NCI-H146 treated with DMSO at 0.1 percent for 48 hours (cell line): Measurements from ENCODE around the gene CACNB1.

Experiments
- DNase-seq: peaks from one replicate; lab custom pipeline; 2025; ENCODE audit not compliant: unreplicated experiment; lab: John Stamatoyannopoulos, UW

The CACNB1 gene

GRCh38 chr17:39153599-39154051 lies 43.8 kb downstream of the CACNB1 start:
- peak; percentile 80 for DNase-seq

GRCh38 chr17:39151943-39152818 lies 45.3 kb downstream of the CACNB1 start:
- no peak for DNase-seq

DNA sequence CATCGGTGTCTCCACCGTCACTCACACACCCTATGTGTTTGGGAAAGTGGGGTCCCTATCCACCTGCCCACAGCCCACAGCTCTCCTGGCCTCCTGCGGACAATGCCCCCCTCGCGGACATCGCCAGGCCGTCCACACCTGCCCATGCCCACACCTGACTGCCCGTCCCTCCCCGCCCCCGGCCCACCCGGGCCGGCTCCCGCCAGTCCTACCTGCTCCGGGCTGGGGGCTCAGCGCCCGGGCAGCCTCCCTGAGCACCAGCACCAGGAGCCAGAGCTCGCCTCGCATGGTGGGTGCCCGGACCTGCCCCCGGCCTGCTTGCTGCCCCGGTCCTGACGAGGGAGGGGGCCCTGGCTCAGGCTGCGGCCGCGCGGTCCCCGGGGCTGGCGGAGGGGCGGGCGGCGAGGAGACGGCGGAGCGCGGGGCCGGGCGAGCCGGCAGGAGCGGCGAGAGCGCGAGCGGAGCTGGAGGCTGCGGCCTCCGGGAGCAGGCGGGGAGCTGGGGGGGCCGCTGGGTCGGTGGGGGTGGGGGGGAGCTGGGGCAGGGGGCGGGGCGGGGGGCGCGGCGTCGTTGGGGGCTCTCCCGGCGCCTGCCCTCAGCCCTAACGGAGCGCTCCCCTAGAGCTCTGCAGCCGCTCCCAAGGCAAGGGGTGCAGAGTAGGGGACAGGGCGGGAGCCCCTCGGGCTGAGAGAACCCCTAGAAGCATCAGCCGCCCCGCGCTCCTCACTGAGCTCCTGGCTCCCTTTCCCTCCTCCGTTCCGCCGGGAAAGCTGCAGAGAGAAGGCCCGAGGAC lies 46.1 kb downstream of the CACNB1 start, which contains the start of gene PLXDC1:
Gene PLXDC1, minus strand, starts transcription at position 488 of the 793 bp plus-strand sequence. Its CDS starts 200 bp downstream, at position 288.
- no peak for DNase-seq

- no peak for DNase-seq
Measured at GRCh38 chr17:39150795-39151149, 46.7 kb downstream of the CACNB1 start.

GRCh38 chr17:39150104-39150634 lies 47.3 kb downstream of the CACNB1 start:
- DNase-seq, result no peak

- DNase-seq, result no peak
Measured at GRCh38 chr17:39147221-39148185, 50.0 kb downstream of the CACNB1 start.

- DNase-seq, result no peak
Measured at GRCh38 chr17:39146273-39146672, 51.2 kb downstream of the CACNB1 start.

DNA sequence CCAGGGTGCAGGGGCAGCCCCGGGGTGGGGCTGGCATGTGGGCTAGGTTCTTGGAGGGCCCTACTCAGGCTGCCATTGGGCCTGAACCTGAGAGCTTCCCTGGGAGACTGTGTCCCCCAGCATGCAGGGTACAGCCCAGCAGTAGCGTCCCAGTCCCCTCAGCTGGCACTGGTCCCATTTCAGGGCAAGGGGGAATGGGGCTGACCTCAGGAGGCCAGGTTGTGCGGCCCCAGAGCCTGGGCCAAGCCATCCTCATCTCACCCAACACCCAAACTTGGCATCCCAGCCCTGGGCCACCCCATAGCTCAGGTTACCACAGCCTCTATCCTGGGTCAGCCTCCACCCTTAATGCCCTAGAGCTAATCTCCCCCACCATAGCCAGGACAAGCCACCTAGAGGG lies 52.3 kb downstream of the CACNB1 start:
- no peak for DNase-seq

GRCh38 chr17:39144416-39144840 lies 53.0 kb downstream of the CACNB1 start:
- DNase-seq, result no peak

DNA sequence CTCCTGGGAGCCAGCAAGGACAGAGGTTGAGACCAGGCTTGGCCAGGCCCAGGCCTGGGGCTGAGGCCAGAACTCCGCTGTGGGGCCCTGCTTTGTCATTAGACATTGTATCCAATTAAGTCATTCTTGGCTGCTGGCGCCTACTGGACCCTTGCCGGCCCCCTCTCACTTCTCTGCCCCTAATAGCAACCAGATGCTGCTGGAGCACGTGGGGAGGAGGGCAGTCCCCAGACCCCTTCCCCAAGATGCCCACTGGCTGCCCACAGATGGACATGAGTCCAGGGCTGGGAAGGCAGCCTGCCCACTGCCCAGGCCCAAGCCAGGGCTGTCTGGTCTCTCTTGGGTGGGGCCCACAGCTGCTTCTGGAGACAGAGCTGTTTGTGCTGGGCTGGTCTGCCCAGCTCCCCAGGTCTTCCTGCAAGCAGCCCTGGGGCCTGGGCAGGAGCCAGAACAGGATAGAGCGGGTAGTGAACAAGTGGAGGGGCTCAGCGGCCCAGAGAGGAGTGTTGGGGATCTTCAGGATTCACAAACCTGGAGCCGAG lies 53.8 kb downstream of the CACNB1 start:
- no peak for DNase-seq

- no peak for DNase-seq
Measured at GRCh38 chr17:39141915-39142664, 55.4 kb downstream of the CACNB1 start.

DNA sequence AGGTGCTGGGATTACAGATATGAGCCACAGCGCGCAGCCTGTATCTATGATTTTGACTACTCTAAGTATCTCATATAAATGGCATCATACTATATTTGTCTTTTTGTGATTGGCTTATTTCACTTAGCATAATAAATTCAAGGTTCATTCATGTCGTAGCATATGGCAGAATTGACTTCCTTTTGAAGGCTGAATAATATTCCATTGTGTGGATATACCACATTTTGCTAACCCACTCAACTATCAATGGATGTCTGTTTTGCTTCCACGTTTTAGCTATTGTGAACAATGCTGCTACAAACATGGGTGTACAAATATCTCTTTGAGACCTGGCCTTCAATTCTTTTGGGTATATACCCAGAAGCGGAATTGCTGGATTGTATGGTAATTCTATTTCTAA lies 56.2 kb downstream of the CACNB1 start:
- DNase-seq, result no peak

DNA sequence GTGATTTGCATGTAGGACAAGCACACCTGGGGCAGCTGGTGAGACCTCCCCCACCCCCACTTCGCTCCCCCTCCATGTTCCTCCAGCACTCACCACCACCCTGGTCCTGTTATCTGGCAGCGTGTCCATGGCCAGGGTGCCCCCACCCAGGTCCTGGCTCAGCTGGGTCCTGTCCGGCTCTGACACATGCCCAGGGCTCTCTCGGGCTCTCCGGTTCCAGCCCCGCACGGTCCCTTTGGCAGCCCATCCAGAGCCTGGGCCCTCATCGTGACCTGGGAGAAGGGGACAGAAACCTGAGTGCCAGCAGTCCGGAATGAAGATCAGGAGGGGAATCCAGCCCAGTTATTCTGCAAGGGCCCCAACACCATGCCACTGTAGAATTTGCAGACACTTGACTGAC lies 57.9 kb downstream of the CACNB1 start:
- DNase-seq, result no peak

GRCh38 chr17:39139161-39139511 lies 58.3 kb downstream of the CACNB1 start:
- DNase-seq, result no peak

DNA sequence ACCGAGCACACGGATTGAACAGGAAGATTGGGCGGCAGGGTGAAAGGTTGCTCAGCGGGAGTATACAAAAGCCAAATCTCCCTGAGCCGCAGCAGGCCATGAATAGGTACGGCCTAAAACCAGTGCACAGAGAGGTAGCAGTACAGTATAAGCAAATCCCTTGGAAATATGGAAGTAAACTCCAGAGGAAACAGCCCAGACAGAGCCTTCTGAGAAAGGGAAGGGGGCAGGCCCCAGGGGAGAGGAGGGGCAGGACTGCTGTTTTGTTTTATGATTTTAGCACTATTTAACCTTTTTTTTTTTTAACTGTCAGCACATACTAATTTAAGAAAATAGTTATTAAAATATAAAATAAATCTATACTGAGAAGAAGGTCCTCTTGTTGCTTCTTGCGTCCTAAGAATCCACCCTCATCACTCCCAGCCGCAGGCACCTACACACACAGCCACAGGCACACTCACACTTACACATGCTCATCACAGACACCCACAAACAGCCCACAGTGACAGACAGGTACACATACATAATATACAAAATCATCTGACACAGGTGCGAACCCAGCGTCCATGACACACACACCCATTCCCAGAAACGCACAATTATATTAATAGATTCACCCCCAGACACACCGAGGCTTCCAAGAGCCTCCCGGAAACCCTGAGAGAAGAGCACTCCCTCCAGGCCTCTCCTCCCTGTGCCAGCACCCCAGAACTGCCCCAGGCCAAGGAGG lies 58.9 kb downstream of the CACNB1 start:
- no peak for DNase-seq

GRCh38 chr17:39134878-39135277 lies 62.6 kb downstream of the CACNB1 start:
- DNase-seq, result no peak

- no peak for DNase-seq
Measured at GRCh38 chr17:39132192-39132610, 65.3 kb downstream of the CACNB1 start.

DNA sequence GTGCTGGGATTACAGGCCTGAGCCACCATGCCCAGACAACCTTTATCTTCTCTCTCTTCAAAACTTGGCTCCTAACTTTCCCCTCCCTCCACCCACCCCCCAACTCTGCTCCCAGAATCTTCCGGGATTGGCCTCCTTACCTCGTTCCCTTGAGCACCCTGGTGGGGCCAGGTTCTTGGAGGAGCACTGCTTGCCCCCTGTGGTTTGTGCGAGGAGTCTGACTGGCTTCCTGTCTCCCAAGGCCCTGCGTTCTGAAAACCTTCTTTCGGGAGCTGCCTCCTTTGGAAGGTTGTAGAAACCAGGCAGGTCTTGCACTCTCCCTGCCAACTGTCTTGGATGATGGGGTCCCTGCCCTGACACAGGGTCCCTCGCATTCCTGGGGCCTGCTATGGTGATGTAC lies 65.9 kb downstream of the CACNB1 start:
- no peak for DNase-seq

DNA sequence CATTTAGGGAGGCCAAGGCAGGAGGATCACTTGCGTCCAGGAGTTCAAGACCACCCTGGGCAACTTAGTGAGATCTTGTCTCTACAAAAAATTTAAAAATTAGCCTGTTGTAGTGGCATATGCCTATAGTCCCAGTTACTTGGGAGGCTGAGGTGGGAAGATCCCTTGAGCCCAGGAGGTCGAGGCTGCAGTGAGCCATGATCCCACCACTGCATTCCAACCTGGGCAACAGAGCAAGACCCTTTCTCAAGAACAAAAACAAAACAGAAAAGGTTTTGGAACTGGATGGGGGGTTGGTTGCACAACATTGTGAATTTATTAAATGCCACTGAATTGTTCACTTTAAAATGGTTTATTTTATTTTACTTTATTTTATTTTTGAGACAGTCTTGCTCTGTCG lies 67.3 kb downstream of the CACNB1 start:
- no peak for DNase-seq
